NCI-H2196 treated with DMSO at 0.1 percent for 48 hours (cell line): Measurements from ENCODE around the gene MAP1A.

Source experiments
- DNase-seq: peaks from one replicate; lab custom pipeline; 2025; ENCODE audit not compliant: unreplicated experiment; lab: John Stamatoyannopoulos, UW

Gene MAP1A

GRCh38 chr15:43510200-43511011, 7.0 kb upstream of the MAP1A start:
- peak; percentile 80 for DNase-seq

GRCh38 chr15:43511012-43511885, 6.2 kb upstream of the MAP1A start:
- DNase-seq: no peak

GRCh38 chr15:43513550-43513949, 3.9 kb upstream of the MAP1A start:
- DNase-seq: no peak

DNA sequence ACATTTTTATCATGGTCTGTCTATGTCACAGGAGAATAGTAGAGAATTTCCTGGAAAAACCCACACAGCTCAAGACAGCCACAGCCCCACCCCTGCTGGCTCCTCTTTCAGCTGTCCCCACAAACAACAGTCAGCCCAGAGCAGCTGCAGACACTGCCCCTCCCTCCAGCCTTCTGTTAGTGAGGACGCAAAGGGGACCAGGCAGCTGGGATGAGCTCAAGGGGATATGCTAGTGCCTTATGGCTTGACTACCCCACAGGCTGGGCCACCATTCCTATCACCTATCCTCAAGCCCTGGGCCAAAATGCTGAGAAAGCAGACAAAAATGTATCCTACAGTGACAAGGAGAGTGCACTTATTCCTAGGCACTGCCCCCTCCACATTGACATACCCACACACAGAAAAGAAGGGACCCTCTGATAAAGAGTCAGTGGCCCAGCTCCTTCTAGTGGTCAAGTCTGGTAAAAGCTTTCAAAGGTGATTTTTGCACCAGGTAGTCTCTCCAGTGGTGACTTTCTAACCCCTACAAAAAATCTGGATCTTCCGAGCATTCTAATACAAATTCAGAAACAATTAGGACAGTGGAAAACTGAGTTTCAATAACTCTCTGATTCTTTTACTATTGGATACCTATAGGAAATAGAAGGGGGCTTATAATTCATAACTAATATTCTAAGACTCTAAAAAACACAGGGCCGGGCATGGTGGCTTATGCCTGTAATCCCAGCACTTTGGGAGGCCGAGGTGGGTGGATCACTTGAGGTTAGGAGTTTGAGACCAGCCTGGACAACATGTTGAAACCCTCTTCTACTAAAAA, 3.0 kb upstream of the MAP1A start:
- DNase-seq: no peak

DNA sequence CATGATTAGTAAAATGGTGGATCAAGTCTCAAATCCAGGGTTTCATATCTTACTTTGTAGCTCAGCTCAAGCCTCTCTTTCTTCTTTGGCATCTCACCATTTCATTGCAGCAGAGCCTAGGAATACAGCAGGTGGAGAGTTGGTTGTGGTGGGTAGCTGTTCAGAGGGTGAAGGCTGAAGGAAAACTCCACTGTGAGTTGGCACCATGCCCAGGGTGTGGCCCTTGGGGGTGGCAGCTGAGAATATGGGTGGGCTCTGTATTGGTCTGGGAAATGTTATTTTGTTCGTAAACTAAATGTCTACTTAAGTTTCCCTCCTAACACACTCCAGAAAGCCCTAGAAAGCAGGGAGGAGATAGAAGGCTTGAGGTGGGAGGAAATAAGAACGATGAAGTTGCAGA, 1.7 kb upstream of the MAP1A start:
- DNase-seq: no peak

DNA sequence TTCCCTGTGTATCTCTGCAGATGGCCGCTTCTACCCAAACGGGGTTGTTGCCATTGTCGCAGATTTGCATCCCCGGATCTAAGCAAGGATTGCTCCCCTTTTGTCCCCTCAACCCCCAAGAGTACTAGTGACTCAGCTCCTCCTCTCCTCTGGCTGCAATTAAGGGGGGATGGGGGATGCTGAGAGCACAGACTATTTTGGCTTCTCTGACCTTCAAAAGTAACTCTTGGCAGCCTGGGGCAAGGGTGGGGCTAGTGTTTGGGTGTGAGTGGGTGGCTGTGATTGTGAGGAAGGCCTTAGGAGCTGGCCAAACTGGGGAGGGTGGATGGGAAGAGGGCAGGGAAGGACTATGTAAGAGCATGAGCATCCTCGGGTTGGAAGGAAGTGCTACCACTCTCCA, 1.2 kb upstream of the MAP1A start:
- DNase-seq: no peak

GRCh38 chr15:43516801-43517353, 531 bp upstream of the MAP1A start:
- DNase-seq: no peak

- DNase-seq: no peak
These were observed 871 bp downstream of the MAP1A start for GRCh38 chr15:43518197-43518761.

DNA sequence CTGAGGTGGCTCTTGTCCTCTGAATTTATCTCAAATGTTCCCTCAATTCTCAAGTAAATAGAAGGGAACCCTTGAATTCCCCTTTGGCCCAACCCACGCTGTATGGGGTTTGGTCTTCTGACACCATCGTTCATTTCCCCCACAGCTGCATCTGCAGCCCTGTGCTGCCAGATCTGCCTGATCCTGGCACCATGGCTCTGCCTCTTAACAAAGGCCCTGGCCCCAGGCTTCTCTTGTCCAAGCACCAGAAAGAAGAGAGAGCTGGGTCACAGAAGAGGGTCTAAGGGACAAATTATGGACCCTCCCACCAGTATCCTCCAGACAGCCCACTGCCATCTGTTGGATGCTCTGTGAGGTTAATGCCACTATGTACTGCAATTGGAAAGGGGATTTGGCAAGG, 1.8 kb downstream of the MAP1A start:
- DNase-seq: no peak

- no peak for DNase-seq
These were observed 2.7 kb downstream of the MAP1A start for GRCh38 chr15:43520138-43520537.

- no peak for DNase-seq
These were observed 4.0 kb downstream of the MAP1A start for GRCh38 chr15:43521419-43521818.

DNA sequence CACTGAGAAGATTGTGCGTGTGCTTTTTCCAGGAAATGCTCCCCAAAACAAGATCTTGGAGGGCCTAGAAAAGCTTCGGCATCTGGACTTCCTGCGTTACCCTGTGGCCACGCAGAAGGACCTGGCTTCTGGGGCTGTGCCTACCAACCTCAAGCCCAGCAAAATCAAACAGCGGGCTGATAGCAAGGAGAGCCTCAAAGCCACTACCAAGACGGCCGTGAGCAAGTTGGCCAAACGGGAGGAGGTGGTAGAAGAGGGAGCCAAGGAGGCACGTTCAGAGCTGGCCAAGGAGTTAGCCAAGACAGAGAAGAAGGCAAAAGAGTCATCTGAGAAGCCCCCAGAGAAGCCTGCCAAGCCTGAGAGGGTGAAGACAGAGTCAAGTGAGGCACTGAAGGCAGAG, 4.8 kb downstream of the MAP1A start:
- no peak for DNase-seq

DNA sequence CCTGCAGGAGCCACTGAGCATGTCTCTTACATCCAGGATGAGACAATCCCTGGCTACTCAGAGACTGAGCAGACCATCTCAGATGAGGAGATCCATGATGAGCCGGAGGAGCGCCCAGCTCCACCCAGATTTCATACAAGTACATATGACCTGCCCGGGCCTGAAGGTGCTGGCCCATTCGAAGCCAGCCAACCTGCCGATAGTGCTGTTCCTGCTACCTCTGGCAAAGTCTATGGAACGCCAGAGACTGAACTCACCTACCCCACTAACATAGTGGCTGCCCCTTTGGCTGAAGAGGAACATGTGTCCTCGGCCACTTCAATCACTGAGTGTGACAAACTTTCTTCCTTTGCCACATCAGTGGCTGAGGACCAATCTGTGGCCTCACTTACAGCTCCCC, 6.2 kb downstream of the MAP1A start:
- DNase-seq: no peak

GRCh38 chr15:43524254-43524845, 6.9 kb downstream of the MAP1A start:
- no peak for DNase-seq

- DNase-seq: no peak
These were observed 7.7 kb downstream of the MAP1A start for GRCh38 chr15:43525131-43525530.

DNA sequence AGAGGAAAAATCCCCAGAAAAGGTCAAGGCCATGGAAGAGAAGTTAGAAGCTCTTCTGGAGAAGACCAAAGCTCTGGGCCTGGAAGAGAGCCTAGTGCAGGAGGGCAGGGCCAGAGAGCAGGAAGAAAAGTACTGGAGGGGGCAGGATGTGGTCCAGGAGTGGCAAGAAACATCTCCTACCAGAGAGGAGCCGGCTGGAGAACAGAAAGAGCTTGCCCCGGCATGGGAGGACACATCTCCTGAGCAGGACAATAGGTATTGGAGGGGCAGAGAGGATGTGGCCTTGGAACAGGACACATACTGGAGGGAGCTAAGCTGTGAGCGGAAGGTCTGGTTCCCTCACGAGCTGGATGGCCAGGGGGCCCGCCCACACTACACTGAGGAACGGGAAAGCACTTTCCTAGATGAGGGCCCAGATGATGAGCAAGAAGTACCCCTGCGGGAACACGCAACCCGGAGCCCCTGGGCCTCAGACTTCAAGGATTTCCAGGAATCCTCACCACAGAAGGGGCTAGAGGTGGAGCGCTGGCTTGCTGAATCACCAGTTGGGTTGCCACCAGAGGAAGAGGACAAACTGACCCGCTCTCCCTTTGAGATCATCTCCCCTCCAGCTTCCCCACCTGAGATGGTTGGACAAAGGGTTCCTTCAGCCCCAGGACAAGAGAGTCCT, 9.0 kb downstream of the MAP1A start:
- no peak for DNase-seq

- no peak for DNase-seq
These were observed 9.8 kb downstream of the MAP1A start for GRCh38 chr15:43527016-43527801.

GRCh38 chr15:43527802-43528541, 10.6 kb downstream of the MAP1A start:
- DNase-seq: no peak
